Stomach (tissue), 4 donors: ENCODE data around the gene DLL3.

Experiments used
- EP300 ChIP-seq: sonication (generic); formaldehyde crosslinking; IDR thresholded peaks from one replicate; pipeline ENCODE4 v1.6.1; 2017; ENCODE audit warnings: antibody characterized with exemption
- POLR2AphosphoS5 ChIP-seq, 3 donors: sonication (generic); formaldehyde crosslinking; IDR thresholded peaks; one replicate each; pipeline ENCODE4 v1.6.1; 2016; ENCODE audit warnings: antibody characterized with exemption in 3 of 3
- TF ChIP-seq, protein P1 (sequence below), 7 experiments: fragments of 450-650 bp in 4 of 7; fragments of 200-600 bp in 3 of 7; sonication (generic) in 3 of 7; IDR thresholded peaks; one replicate each; pipeline ENCODE4 v1.5.1; 2016 to 2019; ENCODE audit warnings: antibody characterized with exemption in 7 of 7, control low read depth in 2 of 7, mild to moderate bottlenecking in 1 of 7

DNA sequence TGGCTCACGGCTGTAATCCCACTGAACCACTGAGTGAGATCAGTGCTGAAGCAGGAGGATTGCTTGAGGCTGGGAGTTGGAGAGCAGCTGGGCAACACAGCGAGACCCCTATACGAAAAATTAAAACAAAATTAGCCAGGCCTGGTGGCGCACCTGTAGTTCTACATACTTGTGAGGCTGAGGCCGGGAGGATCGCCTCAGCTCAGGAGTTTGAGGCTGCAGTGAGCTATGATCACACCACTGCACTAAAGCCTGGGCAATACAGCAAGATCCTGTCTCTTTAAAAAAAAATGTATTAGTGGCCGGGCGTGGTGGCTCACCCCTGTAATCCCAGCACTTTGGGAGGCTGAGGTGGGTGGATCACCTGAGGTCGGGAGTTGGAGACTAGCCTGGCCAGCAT is 9.9 kb downstream of the DLL3 start:
- TF ChIP-seq, protein P1, sequence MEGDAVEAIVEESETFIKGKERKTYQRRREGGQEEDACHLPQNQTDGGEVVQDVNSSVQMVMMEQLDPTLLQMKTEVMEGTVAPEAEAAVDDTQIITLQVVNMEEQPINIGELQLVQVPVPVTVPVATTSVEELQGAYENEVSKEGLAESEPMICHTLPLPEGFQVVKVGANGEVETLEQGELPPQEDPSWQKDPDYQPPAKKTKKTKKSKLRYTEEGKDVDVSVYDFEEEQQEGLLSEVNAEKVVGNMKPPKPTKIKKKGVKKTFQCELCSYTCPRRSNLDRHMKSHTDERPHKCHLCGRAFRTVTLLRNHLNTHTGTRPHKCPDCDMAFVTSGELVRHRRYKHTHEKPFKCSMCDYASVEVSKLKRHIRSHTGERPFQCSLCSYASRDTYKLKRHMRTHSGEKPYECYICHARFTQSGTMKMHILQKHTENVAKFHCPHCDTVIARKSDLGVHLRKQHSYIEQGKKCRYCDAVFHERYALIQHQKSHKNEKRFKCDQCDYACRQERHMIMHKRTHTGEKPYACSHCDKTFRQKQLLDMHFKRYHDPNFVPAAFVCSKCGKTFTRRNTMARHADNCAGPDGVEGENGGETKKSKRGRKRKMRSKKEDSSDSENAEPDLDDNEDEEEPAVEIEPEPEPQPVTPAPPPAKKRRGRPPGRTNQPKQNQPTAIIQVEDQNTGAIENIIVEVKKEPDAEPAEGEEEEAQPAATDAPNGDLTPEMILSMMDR (IDR thresholded peaks at IDR 0.05), result no peak
- TF ChIP-seq POLR2AphosphoS5 (IDR thresholded peaks at IDR 0.05) (no peak), EP300 (no peak)
